Gastroesophageal sphincter (tissue), 3 donors: ENCODE measurements around the gene PCCB.

Source experiments
- CTCF ChIP-seq, 4 experiments: fragments of 200-600 bp in 2 of 4; fragments of 450-650 bp in 2 of 4; sonication (generic) in 1 of 4; IDR thresholded peaks; one replicate each; pipeline ENCODE4 v1.5.1; 2017 to 2019; ENCODE audit warnings: antibody characterized with exemption in 4 of 4, mild to moderate bottlenecking in 2 of 4, moderate library complexity in 2 of 4
- EP300 ChIP-seq: sonication (generic); formaldehyde crosslinking; IDR thresholded peaks from one replicate; pipeline ENCODE4 v1.6.1; 2017; ENCODE audit warnings: antibody characterized with exemption, mild to moderate bottlenecking
- POLR2AphosphoS5 ChIP-seq: sonication (generic); formaldehyde crosslinking; IDR thresholded peaks from one replicate; pipeline ENCODE4 v1.6.1; 2017; ENCODE audit warnings: antibody characterized with exemption

DNA sequence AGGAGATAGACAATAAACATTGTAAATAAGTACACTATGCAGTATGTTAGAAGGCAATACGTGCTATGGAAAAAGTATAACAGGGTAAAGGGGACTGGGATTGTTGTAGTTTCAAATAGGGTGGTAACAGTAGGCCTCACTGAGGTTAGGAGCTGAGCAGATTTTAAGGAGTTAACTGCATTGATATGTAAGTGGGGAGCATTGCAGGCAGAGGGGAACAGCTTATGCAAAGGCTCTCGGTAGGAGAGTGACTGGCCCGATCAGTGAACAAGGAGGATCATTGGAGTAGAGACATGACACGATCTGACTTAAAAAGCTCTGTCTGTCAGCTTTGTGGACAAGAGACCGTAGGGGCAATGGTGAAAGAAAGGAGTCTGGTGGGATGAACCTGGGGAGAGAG is 46.8 kb downstream of the PCCB start:
- no peak for TF ChIP-seq EP300
- TF ChIP-seq POLR2AphosphoS5, result no peak
- no peak for TF ChIP-seq CTCF (IDR thresholded peaks at IDR 0.05)
